DMS153 (cell line): ENCODE data around the gene SLCO3A1.

Source experiments
- DNase-seq: peaks from one replicate; lab custom pipeline; 2025; lab: John Stamatoyannopoulos, UW

Gene SLCO3A1

DNA sequence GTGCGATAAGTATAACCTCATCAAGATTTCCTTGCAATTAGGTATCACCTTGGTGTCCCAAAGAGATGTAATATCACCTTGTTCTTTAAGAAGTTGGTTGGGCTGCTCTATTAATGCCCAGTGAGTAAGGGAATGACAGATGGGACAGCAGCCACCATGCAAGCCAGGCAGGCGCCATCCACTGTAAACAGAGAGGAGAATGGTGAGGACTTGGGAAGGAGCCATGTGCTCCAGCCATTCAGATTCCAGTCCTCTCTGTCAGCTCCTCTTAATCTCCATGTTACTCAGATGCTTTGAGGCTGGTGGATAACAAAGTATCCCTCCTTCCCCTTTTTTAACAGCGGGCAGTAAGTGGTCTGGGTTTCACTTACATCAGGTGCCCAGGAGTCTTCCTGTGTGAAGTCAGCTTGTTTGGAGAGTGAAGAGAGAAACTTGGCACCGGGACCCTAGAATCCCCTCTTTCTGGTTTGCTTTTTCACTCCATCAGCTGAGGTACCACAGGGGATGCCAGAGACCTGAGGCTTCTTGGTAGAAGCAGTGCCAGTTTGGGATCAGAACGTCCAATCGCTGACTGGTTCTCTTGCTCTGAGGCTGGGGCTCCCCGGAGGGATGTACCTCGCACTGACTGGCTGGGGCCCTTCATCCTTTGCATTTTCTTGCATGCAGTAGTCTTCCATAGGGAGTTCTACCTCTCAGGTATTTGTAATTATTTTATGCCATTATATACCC lies 29.5 kb downstream of the SLCO3A1 start:
- DNase-seq, result no peak

DNA sequence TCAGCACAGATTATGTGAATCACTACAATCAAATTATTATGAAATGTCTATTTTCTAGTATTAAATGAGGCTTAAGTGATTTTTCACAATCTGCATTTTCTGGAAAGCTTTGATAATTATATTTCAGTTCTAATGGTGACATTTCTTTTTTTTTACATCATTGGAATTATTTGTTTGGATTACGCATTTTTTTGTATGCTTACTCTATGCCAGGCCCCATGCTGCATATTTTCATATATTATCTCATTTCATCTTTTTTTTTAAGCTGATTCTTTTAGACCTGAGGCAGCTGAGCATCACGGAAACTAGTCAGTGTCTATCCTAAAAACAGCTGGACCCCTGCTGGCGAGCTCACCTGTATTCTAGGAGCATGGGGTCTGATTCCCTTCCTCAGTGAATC lies 31.1 kb downstream of the SLCO3A1 start:
- DNase-seq, result no peak

DNA sequence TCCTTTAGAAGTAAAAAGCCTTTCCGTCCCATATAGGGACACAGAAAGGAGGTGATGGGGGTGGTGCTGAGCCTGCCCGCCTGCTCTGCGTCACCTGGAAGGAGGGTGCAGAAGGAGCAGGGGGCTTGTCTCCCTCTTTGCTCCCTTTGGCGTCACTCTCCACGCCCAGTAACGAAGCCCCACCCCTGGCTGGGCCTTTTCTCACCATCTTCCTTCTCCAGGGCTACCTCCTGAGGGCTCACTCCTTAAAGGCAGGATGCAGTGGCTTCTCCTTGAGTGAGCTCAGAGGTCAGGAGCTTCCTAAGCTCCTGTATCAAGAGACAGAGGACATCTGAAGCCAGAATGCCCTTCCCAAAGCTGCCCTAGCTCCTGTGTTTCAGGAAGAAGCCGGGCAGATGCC lies 31.5 kb downstream of the SLCO3A1 start:
- DNase-seq, result no peak

DNA sequence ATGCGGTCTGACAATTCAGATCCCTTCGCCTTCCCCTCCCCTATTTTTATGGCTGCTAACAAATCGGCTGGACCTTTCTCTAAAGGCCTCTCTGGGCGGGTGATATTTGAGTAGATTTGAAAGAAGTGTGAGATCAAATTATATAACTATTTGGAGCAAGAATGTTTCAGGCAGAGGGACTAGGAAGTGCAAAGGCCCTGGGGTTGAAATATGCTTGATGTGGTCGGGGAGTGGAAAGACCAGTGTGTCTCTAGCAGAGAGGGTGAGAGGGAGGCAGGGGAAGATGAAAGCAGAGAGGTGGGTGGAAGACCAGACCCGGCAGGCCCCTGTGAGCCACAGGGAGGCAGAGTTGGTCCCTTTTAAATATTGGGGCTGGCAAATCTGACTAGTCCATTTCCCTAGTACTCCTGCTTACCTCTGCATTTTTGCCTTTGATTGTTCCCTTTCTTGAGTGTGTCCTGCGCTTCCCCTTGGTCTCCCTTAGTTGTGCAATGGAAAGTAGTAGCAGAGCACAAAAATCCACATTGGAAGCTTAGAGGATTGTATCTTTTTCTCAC lies 32.3 kb downstream of the SLCO3A1 start:
- DNase-seq, result no peak

DNA sequence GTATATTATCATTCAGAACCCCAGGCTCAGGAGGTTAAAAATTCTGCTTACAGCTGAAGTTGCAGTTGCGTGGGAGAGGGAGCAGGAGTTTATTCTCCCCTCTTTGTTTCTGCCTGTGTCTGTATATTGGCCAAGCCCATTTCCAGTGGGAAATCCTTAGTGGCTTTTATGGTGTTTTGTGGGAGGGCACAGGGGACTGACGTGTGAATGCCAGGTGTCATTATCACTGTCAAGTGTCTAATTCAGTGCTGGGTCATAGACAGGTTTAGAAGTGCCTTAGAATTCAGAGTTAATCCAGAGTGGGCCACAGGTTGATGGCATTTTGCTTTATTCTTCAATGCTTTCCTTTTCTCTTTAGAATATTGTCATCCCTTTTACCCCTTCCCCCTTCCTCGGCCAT lies 33.4 kb downstream of the SLCO3A1 start:
- no peak for DNase-seq

DNA sequence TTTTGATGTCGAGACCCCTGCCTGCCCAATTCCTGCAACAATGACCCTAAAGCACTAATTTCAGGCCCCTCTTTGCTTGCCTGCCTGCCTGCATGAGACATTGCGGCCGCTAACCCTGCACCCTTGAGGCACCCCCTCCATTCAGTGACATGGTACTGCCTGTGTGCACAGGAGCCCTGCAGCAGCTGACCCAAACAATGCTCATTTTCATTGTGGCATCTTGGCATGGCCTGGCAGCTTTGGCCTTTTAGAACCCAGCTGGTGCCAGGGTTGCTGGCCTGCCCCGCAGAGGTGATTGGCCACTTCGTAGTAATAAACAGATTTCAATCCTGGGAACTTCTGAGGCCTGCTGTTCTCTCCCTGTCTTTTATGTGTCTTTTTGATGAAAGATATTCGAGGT lies 33.8 kb downstream of the SLCO3A1 start:
- no peak for DNase-seq

DNA sequence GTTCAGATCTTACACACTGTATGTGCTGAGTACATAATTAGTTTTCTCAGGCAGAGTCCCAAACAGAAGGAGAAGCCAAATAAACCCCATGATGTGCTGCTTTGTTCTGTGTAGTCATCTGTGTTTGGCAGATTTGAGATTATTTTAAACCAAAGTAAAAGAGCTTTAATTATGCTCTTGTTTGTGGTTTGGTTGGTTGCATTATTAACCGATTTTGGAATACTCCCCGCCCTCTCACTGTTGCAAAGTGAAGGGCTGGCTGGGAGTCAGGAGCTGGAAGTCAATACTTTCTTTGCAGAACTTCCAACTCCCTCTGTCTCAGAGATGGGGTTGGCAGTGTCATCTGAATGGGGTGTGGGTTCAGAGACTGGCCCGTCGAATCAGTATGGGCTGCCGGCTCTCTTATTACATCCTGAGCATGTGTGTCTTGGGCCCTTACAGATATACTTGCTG lies 34.4 kb downstream of the SLCO3A1 start:
- no peak for DNase-seq

DNA sequence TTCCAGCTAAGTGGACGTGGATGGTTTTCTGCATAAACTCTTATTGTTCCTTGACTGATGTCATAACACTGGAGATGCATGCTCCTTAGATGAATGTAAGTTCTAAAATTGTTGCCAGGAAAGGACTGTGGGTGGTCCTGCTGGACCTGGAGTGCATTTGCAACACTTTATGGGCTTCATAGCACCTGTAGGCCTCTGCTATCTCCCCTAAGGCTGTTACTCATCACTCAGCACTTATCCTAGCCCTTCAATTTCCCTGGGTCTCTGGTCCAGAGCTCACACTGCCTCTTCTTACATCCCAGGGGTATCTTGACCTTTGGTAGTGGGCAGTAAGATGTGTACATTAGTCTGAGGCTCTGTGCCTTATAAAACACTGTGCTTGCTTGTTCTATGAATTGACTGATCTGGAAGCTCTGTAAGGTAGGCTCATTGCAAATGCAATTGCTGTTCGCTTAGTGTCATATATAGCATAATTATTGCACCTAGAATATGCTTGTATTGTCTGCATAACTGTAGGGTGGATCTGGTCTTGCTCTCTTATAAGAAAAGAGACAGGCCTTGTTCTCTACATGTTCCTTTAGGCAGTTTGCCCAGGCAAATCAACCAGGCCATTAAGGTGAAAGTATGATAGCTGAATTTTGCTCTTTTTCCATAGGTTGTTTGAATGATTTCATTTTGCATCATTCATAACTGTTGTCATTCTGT lies 35.8 kb downstream of the SLCO3A1 start:
- DNase-seq, result no peak

DNA sequence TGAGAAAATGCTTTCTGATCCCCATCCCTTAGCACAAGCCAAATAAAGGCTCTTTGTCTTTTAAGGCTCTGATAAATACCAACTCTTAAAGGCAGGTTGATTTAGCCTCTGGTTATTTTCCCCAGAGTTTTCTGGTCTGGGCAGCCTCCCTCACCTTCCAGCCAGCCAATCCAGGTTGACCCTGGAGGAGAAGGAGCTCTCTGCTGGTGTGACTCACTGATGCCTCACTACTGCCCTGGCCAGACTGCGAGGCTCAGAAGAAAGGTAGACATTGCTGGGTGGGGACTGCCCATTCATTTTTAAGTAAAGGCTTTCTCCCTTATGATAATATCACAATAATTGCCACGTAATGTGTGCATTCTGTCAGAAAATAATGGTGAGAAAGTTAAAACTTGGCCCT lies 37.1 kb downstream of the SLCO3A1 start:
- no peak for DNase-seq

DNA sequence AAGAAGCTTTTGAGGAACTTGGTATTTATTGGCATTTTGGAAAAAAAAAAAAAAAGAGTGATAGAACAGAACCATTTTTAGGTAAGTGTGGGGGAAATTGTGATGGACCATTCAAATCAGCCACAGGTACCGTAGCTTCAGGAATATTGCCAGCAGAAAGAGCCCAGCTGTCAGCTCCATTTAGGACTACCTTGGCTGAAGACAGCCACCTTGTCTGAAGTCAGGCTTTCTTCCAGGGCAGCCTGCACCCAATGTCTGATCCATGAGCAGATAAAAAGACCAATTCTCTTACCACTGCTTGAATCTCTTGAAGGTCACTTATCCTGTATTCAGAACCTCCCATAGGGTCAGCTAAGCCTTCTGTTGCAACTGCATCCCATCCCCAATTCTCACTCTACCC lies 37.6 kb downstream of the SLCO3A1 start:
- no peak for DNase-seq

- DNase-seq, result no peak
Observed at GRCh38 chr15:91891788-91892345, 38.4 kb downstream of the SLCO3A1 start.

GRCh38 chr15:91892436-91892835 lies 38.9 kb downstream of the SLCO3A1 start:
- DNase-seq, result no peak

GRCh38 chr15:91894606-91895005 lies 41.1 kb downstream of the SLCO3A1 start:
- no peak for DNase-seq

GRCh38 chr15:91895051-91895450 lies 41.5 kb downstream of the SLCO3A1 start:
- no peak for DNase-seq

DNA sequence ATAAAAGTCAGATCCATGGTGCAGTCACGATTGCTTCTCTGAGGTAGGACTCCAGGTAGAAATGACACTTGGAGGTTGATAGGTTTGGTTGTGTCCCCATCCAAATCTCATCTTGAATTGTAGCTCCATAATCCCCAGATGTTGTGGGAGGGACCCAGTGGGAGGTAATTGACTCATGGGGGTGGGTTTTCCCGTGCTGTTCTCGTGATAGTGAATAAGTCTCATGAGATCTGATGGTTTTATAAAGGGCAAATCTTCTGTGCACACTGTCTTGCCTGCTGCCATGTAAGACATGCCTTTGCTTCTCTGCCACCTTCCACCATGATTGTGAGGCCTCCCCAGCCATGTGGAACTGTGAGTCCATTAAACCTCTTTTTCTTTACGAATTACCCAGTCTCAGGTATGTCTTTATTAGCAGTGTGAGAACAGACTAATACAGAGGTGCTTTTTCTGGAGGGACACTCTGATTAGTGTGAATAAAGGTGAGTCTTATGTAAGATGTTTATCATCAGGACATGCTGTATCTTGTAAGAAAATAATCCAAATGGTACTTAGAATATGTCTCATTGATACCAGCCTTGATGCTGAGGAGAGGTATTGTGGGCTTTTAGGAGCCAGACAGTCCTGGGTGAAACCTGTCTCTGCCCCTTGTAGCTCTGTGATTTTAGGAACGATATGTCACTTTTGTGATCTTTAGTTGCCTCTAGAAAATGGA lies 43.0 kb downstream of the SLCO3A1 start:
- no peak for DNase-seq

GRCh38 chr15:91897585-91898372 lies 44.3 kb downstream of the SLCO3A1 start:
- no peak for DNase-seq

DNA sequence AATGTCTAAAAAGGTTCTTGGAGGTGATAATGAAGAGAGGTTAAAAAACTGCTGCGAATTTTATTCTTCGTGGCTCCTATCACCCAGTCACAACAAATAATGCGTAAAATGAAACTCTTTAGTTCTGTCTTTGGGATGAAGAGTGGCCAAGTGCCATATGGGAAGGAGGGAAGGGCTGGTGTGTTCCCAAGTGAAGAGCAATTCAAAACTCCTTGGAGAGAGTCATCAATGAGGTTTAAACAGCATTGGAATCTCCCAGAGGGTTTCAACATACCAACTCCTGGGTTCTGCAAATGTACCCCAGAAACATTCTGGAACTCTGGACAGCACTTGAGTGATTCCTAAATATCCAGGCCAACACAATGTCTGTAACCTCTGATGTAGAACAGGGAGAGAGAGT lies 45.3 kb downstream of the SLCO3A1 start:
- DNase-seq, result no peak

- no peak for DNase-seq
Observed at GRCh38 chr15:91904942-91905341, 51.4 kb downstream of the SLCO3A1 start.

GRCh38 chr15:91908391-91908790 lies 54.9 kb downstream of the SLCO3A1 start:
- DNase-seq, result no peak

GRCh38 chr15:91909111-91909510 lies 55.6 kb downstream of the SLCO3A1 start:
- no peak for DNase-seq

GRCh38 chr15:91909574-91909973 lies 56.1 kb downstream of the SLCO3A1 start:
- peak; percentile 67 for DNase-seq

DNA sequence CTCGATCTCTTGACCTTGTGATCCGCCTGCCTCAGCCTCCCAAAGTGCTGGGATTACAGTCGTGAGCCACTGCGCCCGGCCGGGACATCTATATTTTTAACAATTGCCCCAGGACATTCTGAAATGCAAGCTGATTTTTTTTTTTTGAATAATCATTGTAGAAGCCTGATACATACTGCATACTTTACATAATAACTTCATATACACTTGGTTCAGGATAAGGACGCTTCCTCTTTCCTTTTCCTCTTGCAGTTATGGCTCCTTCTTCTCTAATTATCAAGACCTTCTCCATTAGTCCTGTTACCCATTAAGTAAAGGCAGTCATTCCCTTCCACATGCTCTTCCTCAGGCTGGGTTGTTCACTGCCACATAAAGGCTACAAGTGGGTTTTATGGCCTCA lies 58.3 kb downstream of the SLCO3A1 start:
- no peak for DNase-seq
